NB4 (cell line): ENCODE data around the gene CLIP4.

Experiments used
- POLR2A ChIP-seq: IDR thresholded peaks from 2 replicates; pipeline ENCODE4 v1.6.1; 2011; ENCODE audit warnings: mild to moderate bottlenecking; ENCODE audit not compliant: insufficient read length; ENCODE audit errors: extremely low read depth
- TF ChIP-seq, protein P1 (sequence below): IDR thresholded peaks from one replicate; pipeline ENCODE4 v1.5.1; 2012; ENCODE audit warnings: low read depth, low read length
- TF ChIP-seq, protein P2 (sequence below): IDR thresholded peaks from 2 replicates; pipeline ENCODE4 v1.6.1; 2011; ENCODE audit warnings: low read depth, low read length

- TF ChIP-seq, protein P1, sequence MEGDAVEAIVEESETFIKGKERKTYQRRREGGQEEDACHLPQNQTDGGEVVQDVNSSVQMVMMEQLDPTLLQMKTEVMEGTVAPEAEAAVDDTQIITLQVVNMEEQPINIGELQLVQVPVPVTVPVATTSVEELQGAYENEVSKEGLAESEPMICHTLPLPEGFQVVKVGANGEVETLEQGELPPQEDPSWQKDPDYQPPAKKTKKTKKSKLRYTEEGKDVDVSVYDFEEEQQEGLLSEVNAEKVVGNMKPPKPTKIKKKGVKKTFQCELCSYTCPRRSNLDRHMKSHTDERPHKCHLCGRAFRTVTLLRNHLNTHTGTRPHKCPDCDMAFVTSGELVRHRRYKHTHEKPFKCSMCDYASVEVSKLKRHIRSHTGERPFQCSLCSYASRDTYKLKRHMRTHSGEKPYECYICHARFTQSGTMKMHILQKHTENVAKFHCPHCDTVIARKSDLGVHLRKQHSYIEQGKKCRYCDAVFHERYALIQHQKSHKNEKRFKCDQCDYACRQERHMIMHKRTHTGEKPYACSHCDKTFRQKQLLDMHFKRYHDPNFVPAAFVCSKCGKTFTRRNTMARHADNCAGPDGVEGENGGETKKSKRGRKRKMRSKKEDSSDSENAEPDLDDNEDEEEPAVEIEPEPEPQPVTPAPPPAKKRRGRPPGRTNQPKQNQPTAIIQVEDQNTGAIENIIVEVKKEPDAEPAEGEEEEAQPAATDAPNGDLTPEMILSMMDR = no peak
- TF ChIP-seq, protein P2, sequence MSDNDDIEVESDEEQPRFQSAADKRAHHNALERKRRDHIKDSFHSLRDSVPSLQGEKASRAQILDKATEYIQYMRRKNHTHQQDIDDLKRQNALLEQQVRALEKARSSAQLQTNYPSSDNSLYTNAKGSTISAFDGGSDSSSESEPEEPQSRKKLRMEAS = no peak
- no peak for TF ChIP-seq POLR2A
These were observed 9.3 kb downstream of the CLIP4 start for GRCh38 chr2:29124504-29124903.
